GM12892 (cell line): ENCODE results near the gene DGKI.
A peak's percentile ranks its signal among the peaks of the same experiment; 100 is the strongest.

Source experiments
- DNase-seq: peaks from one replicate; pipeline ENCODE4 v3.0.0; 2011; ENCODE audit not compliant: insufficient read length
- FAIRE-seq: peaks from 2 replicates; lab custom pipeline; 2011; peaks lifted over from hg19 to GRCh38; lab: Jason Lieb, UNC
- POLR2A ChIP-seq: IDR thresholded peaks from 2 replicates; pipeline ENCODE4 v1.6.1; 2011; ENCODE audit warnings: low read depth, low read length, control low read depth
- POLR2AphosphoS5 ChIP-seq: IDR thresholded peaks from 2 replicates; pipeline ENCODE4 v1.6.1; 2011; ENCODE audit warnings: low read depth, low read length, control low read depth
- TAF1 ChIP-seq: IDR thresholded peaks from 2 replicates; pipeline ENCODE4 v1.6.1; 2011; ENCODE audit warnings: low read depth, mild to moderate bottlenecking, control low read depth, low read length, borderline replicate concordance

DGKI gene

DNA sequence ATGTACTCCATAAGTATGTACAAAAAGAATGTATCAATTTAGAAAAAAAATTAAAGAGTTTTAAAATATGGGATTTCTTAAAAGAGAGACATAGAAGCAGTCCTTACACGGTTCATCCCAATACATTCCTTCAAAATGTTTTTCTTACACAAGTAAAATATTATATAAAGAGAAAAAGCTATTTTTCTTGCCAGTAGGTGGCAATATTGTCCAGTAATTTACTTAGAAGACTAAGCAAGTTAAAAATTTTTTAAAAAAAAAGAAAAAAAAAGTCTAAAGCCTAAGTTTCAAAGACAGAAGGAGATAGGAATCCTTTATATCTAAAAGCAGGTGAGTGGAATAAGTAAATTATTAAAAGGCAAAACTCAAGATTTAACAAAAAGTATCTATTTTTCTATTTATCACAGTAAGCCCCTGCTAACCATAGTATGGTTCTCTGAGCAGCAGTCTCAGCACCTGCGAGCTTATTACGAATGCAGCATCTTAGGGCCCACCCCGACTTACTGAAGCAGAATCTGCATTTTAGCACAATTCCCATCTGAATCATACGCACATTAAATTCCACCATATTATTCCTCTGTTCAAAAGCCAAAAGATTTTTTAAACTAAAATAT lies 240.6 kb downstream of the DGKI start:
- no peak for FAIRE-seq
- DNase-seq, result no peak
- no peak for TF ChIP-seq POLR2AphosphoS5
- no peak for TF ChIP-seq TAF1
- no peak for TF ChIP-seq POLR2A

GRCh38 chr7:137603043-137603442 lies 243.7 kb downstream of the DGKI start:
- TF ChIP-seq POLR2A (no peak), TAF1 (no peak)
- no peak for FAIRE-seq
- no peak for DNase-seq

DNA sequence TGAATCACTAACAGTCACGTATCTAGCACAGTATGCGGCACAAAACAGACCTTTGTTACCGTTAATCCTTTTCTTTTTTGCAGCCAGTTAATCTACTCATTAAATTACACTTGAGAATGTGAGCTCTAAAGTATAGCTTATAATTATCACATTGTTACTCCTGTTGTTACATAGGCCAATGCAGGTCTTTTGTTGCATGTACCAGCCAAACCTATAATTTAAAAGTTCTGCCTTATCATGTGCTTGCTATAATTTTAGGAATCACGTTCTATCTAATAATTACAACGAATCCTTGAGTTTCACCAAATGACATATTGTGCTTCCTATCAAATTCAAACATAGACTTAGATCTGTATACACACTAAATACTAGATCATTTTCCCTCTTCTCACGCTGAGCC lies 245.1 kb downstream of the DGKI start:
- TF ChIP-seq POLR2A, result no peak
- no peak for DNase-seq
- no peak for FAIRE-seq

DNA sequence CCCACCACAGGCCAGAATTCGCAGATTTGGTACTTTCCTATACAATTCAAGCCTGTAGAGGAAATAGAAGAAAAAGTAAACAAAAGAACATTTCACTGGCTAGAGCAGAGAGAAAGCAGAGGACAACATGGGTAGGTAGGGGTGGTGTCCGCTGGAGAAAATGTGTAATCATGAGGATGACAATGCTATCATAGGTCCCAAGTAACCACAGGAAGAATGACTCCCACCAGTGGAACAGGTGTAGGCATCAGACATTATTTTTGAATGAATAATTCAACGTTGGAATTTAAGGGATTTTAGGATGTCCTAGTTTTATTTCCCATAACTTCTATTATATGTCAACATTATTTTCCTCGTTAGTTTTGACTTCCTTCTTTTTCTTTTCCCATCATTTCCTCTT lies 248.9 kb downstream of the DGKI start:
- DNase-seq, result no peak
- FAIRE-seq, result no peak
- TF ChIP-seq TAF1, result no peak
- TF ChIP-seq POLR2A, result no peak
- no peak for TF ChIP-seq POLR2AphosphoS5

GRCh38 chr7:137593115-137593711 lies 253.6 kb downstream of the DGKI start:
- no peak for TF ChIP-seq POLR2AphosphoS5
- no peak for TF ChIP-seq POLR2A
- no peak for TF ChIP-seq TAF1

GRCh38 chr7:137592232-137592896 lies 254.4 kb downstream of the DGKI start:
- no peak for TF ChIP-seq TAF1
- no peak for TF ChIP-seq POLR2AphosphoS5
- no peak for TF ChIP-seq POLR2A
- FAIRE-seq (peak; percentile 83), DNase-seq (no peak)

More at GRCh38 chr7:137593115-137593711, 253.6 kb downstream of the DGKI start:
- FAIRE-seq (no peak), DNase-seq (no peak)

DNA sequence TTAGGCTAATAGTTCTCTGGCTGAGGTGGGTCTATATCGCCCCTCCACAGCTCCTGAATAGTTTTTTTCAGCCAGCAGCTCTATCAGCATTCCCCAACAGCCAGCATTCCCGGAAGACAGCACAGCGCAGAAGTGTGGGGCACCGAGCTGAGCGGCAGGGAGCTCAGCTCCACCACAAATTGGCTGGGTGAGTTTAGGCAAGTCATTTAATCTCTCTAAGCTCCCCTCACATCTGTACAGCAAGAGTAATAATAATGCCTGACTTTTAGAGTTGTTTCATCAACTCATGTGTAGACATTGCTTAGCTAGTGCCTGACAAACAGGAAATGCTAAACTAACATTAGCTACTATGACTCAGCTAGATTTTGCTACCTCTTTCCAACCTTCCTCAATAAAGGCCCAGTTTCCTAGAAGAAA lies 255.3 kb downstream of the DGKI start:
- no peak for FAIRE-seq
- DNase-seq, result no peak
- TF ChIP-seq POLR2A (no peak), POLR2AphosphoS5 (no peak), TAF1 (no peak)

- no peak for DNase-seq
- TF ChIP-seq POLR2AphosphoS5 (no peak), TAF1 (no peak), POLR2A (no peak)
- no peak for FAIRE-seq
Observed at GRCh38 chr7:137590756-137591305, 255.9 kb downstream of the DGKI start.

DNA sequence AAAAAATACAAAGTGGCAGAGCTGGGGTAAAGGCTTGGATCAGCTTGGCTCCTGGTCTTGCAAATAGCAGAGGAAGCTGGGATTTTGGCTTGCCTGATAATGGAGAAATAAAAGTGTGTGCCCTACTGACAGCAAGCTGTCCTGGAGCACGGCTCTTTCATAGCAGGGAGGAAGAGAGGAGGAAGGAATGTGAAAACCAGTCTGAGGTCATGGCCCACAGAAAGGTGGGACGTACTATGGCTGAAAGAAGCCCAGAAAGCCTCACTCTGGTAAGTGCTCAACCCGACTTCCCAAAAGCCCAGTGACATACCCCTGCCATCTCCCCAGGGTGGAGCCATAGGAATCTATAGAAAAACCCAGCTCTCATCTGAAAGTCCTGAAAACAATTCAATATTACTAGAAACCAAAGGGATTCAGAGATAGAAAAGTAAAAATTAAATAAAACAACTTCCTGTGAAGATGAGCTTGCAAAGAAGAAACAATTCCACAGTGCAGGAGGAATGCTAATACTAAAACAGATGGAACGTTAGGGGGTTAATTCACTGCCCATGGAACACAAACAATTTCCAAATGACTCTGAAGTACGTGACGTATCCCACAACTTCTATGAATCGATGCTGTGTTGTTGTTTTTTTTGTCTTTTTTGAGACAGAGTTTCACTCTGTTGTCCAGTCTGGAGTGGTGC lies 256.6 kb downstream of the DGKI start:
- no peak for FAIRE-seq
- DNase-seq, result no peak
- TF ChIP-seq TAF1, result no peak

GRCh38 chr7:137587326-137587725 lies 259.4 kb downstream of the DGKI start:
- no peak for FAIRE-seq

GRCh38 chr7:137585591-137585990 lies 261.2 kb downstream of the DGKI start:
- no peak for FAIRE-seq

More at GRCh38 chr7:137587326-137587725, 259.4 kb downstream of the DGKI start:
- DNase-seq, result no peak
- TF ChIP-seq POLR2A (no peak), TAF1 (no peak), POLR2AphosphoS5 (no peak)

More at GRCh38 chr7:137585591-137585990, 261.2 kb downstream of the DGKI start:
- DNase-seq, result no peak
- TF ChIP-seq TAF1 (no peak), POLR2A (no peak), POLR2AphosphoS5 (no peak)
